Adipose tissue (tissue), 3 donors: ENCODE results near the gene ALKBH7. TPM values are rescaled to one million over a fixed set of nuclear protein-coding genes. Genes with fewer than 3 reads are reported as not detected.

Source experiments
- H3K27ac ChIP-seq: one replicate; pipeline ENCODE4 v1.5.1; 2013; ENCODE audit warnings: low read depth, low read length
- WGBS, 3 donors: extraction: QIAGEN DNeasy Blood & Tissue Kit; methylation state at CpG; one replicate each; pipeline ENCODE4 v1.1.7; 2013; 5-methylcytosine and 5-hydroxymethylcytosine counted together
- polyA plus RNA-seq, 3 donors: library from polyadenylated mRNA; stranded (reverse); fragments of 200-250 nt; gene quantifications; one replicate each; pipeline ENCODE4 v1.2.3, GENCODE V29; 2013
- donor health status: healthy with polysubstance abuse.
- donor health status: Bipolar disorder and iron deficiency.
- donor health status: healthy.

Gene ALKBH7
- polyA plus RNA-seq, 3 donors = 68.7 to 71.8 (median 70.9) TPM

- WGBS, 3 donors = 94 to 95% (median 95%) methylated on average over 31 to 32 of the region's 32 CpGs
- H3K27ac ChIP-seq = no peak overlapping the region
These were observed 43.1 kb downstream of the ALKBH7 start for GRCh38 chr19:6415591-6416190.

- 92 to 95% (median 95%) methylated on average over 27 to 29 of the region's 29 CpGs for WGBS, 3 donors
- H3K27ac ChIP-seq = no peak overlapping the region
These were observed 44.2 kb downstream of the ALKBH7 start for GRCh38 chr19:6416658-6417405.

GRCh38 chr19:6417713-6418561 lies 45.3 kb downstream of the ALKBH7 start:
- H3K27ac ChIP-seq = no peak overlapping the region
- 76 to 79% (median 78%) methylated on average over 21 to 33 of the region's 33 CpGs for WGBS, 3 donors

GRCh38 chr19:6418562-6418932 lies 46.0 kb downstream of the ALKBH7 start:
- WGBS, 3 donors = 88 to 94% (median 91%) methylated on average over 19 of the region's 19 CpGs
- no peak overlapping the region for H3K27ac ChIP-seq

GRCh38 chr19:6421075-6422014 lies 48.8 kb downstream of the ALKBH7 start:
- 77 to 85% (median 84%) methylated on average over 20 of the region's 20 CpGs for WGBS, 3 donors
- no peak overlapping the region for H3K27ac ChIP-seq

- WGBS, 3 donors = 1% methylated on average over 18 to 20 of the region's 20 CpGs
- no peak overlapping the region for H3K27ac ChIP-seq
These were observed 51.1 kb downstream of the ALKBH7 start for GRCh38 chr19:6423499-6424194.

GRCh38 chr19:6424195-6424938 lies 51.8 kb downstream of the ALKBH7 start, which contains the start of gene KHSRP:
KHSRP (minus strand) TSS chr19:6424811; CDS start chr19:6424701, 110 bp downstream.
- peak within 1 kb of the TSS; percentile 46 for H3K27ac ChIP-seq
- 0 to 1% (median 0%) methylated on average over 22 to 114 of the region's 114 CpGs for WGBS, 3 donors

Other genes starting within 250 kb of the ALKBH7 start
- gene ACSBG2, start 237.1 kb upstream of the ALKBH7 start, polyA plus RNA-seq = not detected
- 10 to 100 TPM; 19.3 to 41.7 (median 37.5) TPM for gene MLLT1, start 92.8 kb upstream of the ALKBH7 start, polyA plus RNA-seq
- under 1 TPM in 1 of 3 donors, not detected in 2; 0.04 TPM for gene ACER1, start 39.2 kb upstream of the ALKBH7 start, polyA plus RNA-seq
- gene CLPP, start 11.3 kb upstream of the ALKBH7 start, polyA plus RNA-seq = 10 to 100 TPM; 55.9 to 91.0 (median 59.7) TPM
- under 1 TPM; 0.37 to 0.79 (median 0.46) TPM for gene PSPN, start 3.1 kb downstream of the ALKBH7 start, polyA plus RNA-seq
- 10 to 100 TPM; 36.4 to 44.7 (median 40.9) TPM for gene GTF2F1, start 20.4 kb downstream of the ALKBH7 start, polyA plus RNA-seq
- gene KHSRP, start 52.0 kb downstream of the ALKBH7 start, polyA plus RNA-seq = 100 to 1,000 TPM in 2 of 3 donors, 10 to 100 TPM in 1; 63.8 to 142 (median 130) TPM
- gene SLC25A41, start 61.0 kb downstream of the ALKBH7 start, polyA plus RNA-seq = under 1 TPM; 0.09 to 0.22 (median 0.21) TPM
- gene SLC25A23, start 87.0 kb downstream of the ALKBH7 start, polyA plus RNA-seq = 10 to 100 TPM; 14.0 to 40.1 (median 26.5) TPM
- gene CRB3, start 91.5 kb downstream of the ALKBH7 start, polyA plus RNA-seq = 10 to 100 TPM in 1 of 3 donors, 1 to 10 TPM in 1, under 1 TPM in 1; 0.67 to 47.3 (median 4.1) TPM
- 1 to 10 TPM; 1.5 to 2.7 (median 2.1) TPM for gene DENND1C, start 109.0 kb downstream of the ALKBH7 start, polyA plus RNA-seq
- gene TUBB4A, start 129.5 kb downstream of the ALKBH7 start, polyA plus RNA-seq = 1 to 10 TPM in 1 of 3 donors, under 1 TPM in 2; 0.18 to 2.0 (median 0.68) TPM
- gene TNFSF9, start 158.2 kb downstream of the ALKBH7 start, polyA plus RNA-seq = 1 to 10 TPM in 1 of 3 donors, under 1 TPM in 2; 0.09 to 1.5 (median 0.83) TPM
- 1 to 10 TPM in 1 of 3 donors, under 1 TPM in 1, not detected in 1; 0.22 to 1.0 TPM for gene CD70, start 218.4 kb downstream of the ALKBH7 start, polyA plus RNA-seq